Kidney (tissue), 14 donors: ENCODE measurements around the gene PDHB. TPM values are rescaled to one million over a fixed set of nuclear protein-coding genes. Genes with fewer than 3 reads are reported as not detected.

ENCODE experiments used
- DNase-seq, 5 donors: peaks; one replicate each; pipeline ENCODE4 v3.0.0-alpha.2; 2013 to 2020
- FAIRE-seq: peaks from 2 replicates; lab custom pipeline; 2012; peaks lifted over from hg19 to GRCh38; lab: Jason Lieb, UNC
- H3K27ac ChIP-seq, 2 donors: one replicate each; pipeline ENCODE4 v1.7.0; 2013; ENCODE audit warnings: low read depth in 2 of 2, low read length in 2 of 2, inconsistent platforms in 1 of 2
- H3K27me3 ChIP-seq: one replicate; pipeline ENCODE4 v1.7.1; 2013; ENCODE audit warnings: low read length, inconsistent platforms; ENCODE audit not compliant: control insufficient read depth, insufficient read depth
- H3K36me3 ChIP-seq, 3 donors: one replicate each; pipeline versions ENCODE4 v1.7.0 to v1.7.1; 2013; ENCODE audit warnings: low read length in 3 of 3, control low read depth in 1 of 3, inconsistent platforms in 1 of 3; ENCODE audit not compliant: insufficient read depth in 3 of 3, control insufficient read depth in 2 of 3
- H3K4me1 ChIP-seq, 3 donors: one replicate each; pipeline versions ENCODE4 v1.7.0 to v1.7.1; 2013; ENCODE audit warnings: low read length in 3 of 3, inconsistent platforms in 1 of 3, low read depth in 1 of 3; ENCODE audit not compliant: control insufficient read depth in 2 of 3, insufficient read depth in 2 of 3
- H3K4me3 ChIP-seq, 3 donors: one replicate each; pipeline versions ENCODE4 v1.7.0 to v1.8.1; 2013; ENCODE audit warnings: low read length in 3 of 3, control low read depth in 1 of 3, inconsistent platforms in 1 of 3
- H3K9ac ChIP-seq, 3 donors: one replicate each; pipeline versions ENCODE4 v1.7.0 to v1.7.1; 2013; ENCODE audit warnings: low read length in 3 of 3, control low read depth in 1 of 3, inconsistent platforms in 1 of 3
- H3K9me3 ChIP-seq, 3 donors: one replicate each; pipeline versions ENCODE4 v1.7.0 to v1.7.1; 2013; ENCODE audit warnings: low read length in 3 of 3, control low read depth in 1 of 3, inconsistent platforms in 1 of 3; ENCODE audit not compliant: control insufficient read depth in 2 of 3, insufficient read depth in 1 of 3
- CTCF ChIP-seq: IDR thresholded peaks from 3 replicates; pipeline ENCODE4 v1.5.1; 2012; ENCODE audit warnings: mild to moderate bottlenecking, moderate library complexity, borderline replicate concordance; ENCODE audit not compliant: insufficient read depth; ENCODE audit errors: extremely low read depth
- intact Hi-C: fragments of 100-400 bp; cut with DNase I; formaldehyde crosslinking; loops from one replicate; pipeline ENCODE4 v1.11.1; 2022
- polyA plus RNA-seq: library from polyadenylated mRNA; stranded (reverse); fragments of 350-450 nt; fragmentation: Illumina TruSeq; extraction: RNeasy Lipid Tissue Mini Kit (QIAGEN cat#74804); gene quantifications from one replicate; pipeline ENCODE4 v1.2.3, GENCODE V29; 2014; ENCODE audit warnings: low read depth, low replicate concordance; ENCODE audit not compliant: insufficient read depth
- total RNA-seq: library from RNA; stranded (reverse); fragmentation: NEBNext Ultra II Directional; extraction: Animal tissue kit (Norgen Biotek cat#: 25700); gene quantifications from one replicate; pipeline ENCODE4 v1.2.1, GENCODE V29; 2021
- donor health status: control.
- donor health status: control.
- donor health status: control.
- donor health status: control.
- donor health status: control.
- donor health status: DM: yes; HTN: yes; CAD: no.
- donor health status: Normal renal cell carcinoma (clear cell type).

The PDHB gene
- total and polyA plus RNA-seq, 2 donors from 2014 or later = 71.7 to 138 TPM

DNA sequence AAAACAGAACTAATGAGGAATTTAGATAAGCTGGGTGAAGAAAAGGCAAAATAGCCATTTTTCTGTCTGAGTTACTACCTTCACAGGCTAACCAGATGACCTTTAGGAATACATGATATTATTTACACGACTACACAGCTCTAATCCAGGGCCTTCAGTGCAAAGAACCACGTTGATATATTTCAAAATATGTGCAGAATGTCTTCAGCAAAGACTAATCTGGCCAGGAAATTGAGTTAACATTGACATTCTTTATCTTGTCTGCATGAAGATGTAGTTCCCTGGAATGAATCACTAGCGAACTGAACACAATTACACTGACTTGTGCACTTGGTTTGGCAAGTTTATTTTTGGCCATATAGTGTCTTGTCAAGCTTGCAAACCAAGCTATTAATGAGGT, 41.5 kb downstream of the PDHB start:
- H3K9me3 ChIP-seq = no peaks in the 10 kb centered on the region
- no peak overlapping the region for H3K4me3 ChIP-seq
- FAIRE-seq = no peak
- no peaks in the 10 kb centered on the region for H3K27me3 ChIP-seq
- H3K27ac ChIP-seq = no peak overlapping the region
- TF ChIP-seq CTCF = no peak
- H3K9ac ChIP-seq = no peak overlapping the region
- H3K4me1 ChIP-seq = peaks cover 8 to 17% (median 17%) of the 10 kb centered on the region in 3 donors
- H3K36me3 ChIP-seq = peaks cover 0 to 16% (median 2%) of the 10 kb centered on the region in 3 donors
- intact Hi-C loops = no loop called here
- DNase-seq = no peak

DNA sequence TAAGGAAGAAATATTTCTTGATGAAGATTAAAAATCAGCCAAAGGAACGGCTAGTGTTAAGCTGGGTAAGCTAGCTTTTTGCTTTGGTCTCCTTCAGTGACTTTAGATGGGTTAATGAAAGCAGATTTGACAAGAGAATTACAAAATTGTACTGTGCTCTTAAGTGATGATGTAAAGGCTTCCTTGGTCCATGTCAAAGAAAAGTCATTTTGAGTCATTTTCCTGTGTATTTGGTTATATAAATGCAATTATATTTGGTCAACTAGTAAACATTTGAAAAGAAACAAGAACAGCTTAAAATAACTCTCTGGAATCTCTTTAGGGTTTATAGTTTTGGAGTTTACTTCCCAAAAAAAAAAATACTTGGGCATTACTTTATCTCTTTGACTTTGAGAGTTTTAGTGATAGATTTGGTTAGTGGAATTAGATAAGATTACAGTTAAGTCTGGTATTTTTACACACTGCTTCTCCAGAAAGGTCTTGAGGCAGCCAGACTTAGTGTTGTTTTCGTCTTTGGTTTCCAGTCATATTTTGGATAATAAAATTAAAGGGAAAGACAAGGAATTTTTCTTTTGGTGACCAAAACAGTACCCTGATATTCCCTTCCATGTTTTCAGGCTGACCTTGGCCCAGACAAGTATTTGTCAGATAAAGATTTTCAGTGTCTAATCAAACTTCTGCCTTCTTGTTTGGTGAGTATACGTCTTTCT, 42.3 kb downstream of the PDHB start:
- Histone ChIP-seq H3K27me3 (no peaks in the 10 kb centered on the region), H3K4me3 (no peak overlapping the region), H3K36me3 (peaks cover 0 to 9% (median 2%) of the 10 kb centered on the region in 3 donors), H3K9ac (no peak overlapping the region), H3K9me3 (no peaks in the 10 kb centered on the region), H3K27ac (peak overlapping the region; percentile 39 to 54), H3K4me1 (peaks cover 8 to 24% (median 22%) of the 10 kb centered on the region in 3 donors)
- FAIRE-seq = no peak
- intact Hi-C loops = no loop called here
- no peak for TF ChIP-seq CTCF
- no peak for DNase-seq

DNA sequence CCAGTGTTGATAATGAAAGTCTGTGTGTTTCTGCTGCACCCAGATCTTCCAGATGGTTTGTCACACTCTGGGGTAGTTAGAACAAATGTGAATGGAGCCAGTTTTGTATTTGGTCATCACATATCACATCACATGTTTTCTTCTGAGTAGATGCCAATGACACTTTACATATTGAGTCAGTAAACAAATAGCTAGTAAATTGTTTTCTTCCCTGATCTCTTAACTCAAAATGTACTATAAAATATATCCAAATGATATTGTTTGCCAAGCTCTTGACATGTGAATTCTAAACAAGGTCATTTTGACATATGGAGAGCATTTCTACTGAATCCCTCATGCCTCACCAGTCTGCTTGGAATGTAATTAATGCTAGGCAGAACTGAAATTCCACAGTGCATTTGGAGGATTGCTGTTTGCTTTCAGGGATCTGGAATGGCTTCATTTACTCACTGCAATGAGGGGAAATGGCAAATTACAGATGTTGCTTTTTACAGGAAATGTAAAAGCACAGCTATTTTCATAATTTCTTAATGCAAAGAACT, 45.0 kb downstream of the PDHB start:
- H3K27ac ChIP-seq = peak overlapping the region in 1 of 2 donors; percentile 38
- no peak for TF ChIP-seq CTCF
- DNase-seq (peak in 2 of 5 donors; percentile 81 to 86), FAIRE-seq (peak; percentile 27)
- peaks cover 0 to 6% (median under 1%) of the 10 kb centered on the region in 3 donors for H3K36me3 ChIP-seq
- peaks cover 8 to 28% (median 22%) of the 10 kb centered on the region in 3 donors for H3K4me1 ChIP-seq
- no peak overlapping the region for H3K9ac ChIP-seq
- H3K9me3 ChIP-seq = no peaks in the 10 kb centered on the region
- no peak overlapping the region for H3K4me3 ChIP-seq
- no peaks in the 10 kb centered on the region for H3K27me3 ChIP-seq
- intact Hi-C loops = no loop called here
